ENCODE data around the gene ZBTB4.

ZBTB4 gene

DNA sequence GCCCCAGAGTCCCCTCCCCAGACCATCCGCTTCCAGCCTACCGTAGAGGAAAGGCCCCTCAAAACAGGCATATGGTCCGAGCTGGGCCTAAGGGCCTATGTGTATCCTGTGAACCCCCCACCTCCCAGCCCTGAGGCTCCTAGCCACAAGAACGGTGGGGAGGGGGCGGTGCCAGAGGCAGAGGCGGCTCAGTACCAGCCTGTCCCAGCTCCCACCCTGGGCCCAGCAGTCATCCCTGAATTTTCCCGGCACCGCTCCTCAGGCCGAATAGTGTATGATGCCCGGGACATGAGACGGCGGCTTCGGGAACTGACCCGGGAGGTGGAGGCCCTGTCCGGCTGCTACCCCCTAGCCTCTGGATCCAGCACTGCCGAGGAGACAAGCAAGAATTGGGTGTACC, 58.2 kb downstream of the ZBTB4 start:
- DNase-seq (ENCODE audit: low read depth in 2 of 2): no peak

DNA sequence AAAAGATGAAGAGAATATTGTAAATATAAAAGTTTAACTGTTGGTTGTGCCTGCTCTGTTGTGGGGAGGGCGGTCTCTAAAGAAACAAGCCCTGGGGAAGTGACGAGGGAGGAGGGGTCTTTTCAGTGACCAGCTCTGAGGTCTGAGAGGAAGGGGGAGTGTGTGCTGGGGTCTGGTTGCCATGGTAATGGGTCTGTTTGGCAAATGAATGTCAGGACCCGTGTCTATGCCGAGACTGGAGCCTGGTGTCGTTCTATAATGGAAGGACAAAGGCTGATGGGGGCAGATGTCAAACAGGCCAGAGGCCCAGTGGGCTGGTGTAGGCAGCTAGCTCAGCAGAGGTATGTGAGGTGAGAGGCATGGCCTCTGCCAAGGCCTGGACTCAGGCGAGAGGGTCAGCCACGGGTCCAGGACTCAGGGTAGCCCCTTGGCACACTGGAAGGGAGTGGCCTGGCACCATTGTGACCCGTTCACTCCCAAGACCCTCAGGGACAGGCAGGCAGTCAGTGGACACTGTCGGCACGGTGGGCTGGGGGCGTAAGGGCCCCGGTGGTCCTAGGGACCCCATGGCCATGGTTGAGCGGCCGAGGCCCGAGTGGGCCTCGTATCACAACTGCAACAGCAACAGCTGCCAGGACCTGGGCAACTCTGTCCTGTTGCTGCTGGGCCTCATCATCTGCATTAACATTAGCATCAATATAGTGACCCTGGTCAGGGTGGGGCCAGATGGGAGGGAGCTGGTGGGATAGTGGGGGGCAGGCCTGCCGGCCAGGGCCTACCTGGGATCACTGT, 59.4 kb downstream of the ZBTB4 start, which contains the start of gene SPEM1:
Gene SPEM1 (plus strand): TSS at position 506 of the 792 bp plus-strand sequence. CDS start 61 bp downstream, at position 567.
- no peak for DNase-seq (ENCODE audit: low read depth in 2 of 2)

DNA sequence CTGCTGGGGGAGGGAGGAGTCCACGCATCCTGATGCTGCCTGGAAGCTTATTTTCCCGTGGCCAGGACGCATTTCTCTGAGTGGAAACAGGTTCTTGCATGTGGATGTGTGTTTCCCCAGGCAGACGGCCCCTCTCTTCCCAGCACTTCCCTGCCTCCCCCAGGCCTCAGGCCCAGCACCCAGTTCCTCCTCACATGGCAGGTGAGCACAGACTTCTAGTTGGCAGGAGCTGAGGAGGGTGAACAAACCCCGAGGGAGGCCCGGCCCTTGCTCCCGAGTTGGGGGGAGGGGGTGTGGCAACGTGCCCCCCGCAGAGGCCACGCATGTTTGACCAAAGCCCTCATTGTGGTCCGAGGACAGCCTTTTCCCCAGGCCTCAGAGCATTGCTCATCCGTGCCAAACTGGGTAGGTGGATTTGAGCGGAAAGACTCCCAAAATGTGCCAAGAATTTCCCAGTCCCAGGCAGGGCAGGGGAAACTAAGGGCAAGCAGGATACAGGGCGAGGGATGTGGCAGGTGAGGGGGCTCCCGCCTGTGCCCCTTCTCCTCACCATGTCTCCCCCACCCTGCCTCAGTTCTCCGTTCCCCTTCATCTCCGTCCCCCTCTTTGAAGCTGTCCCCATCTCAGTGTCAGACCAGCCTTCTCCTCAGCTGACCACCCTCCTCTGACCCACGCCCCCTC, 60.8 kb downstream of the ZBTB4 start:
- no peak for DNase-seq (ENCODE audit: low read depth in 2 of 2)

DNA sequence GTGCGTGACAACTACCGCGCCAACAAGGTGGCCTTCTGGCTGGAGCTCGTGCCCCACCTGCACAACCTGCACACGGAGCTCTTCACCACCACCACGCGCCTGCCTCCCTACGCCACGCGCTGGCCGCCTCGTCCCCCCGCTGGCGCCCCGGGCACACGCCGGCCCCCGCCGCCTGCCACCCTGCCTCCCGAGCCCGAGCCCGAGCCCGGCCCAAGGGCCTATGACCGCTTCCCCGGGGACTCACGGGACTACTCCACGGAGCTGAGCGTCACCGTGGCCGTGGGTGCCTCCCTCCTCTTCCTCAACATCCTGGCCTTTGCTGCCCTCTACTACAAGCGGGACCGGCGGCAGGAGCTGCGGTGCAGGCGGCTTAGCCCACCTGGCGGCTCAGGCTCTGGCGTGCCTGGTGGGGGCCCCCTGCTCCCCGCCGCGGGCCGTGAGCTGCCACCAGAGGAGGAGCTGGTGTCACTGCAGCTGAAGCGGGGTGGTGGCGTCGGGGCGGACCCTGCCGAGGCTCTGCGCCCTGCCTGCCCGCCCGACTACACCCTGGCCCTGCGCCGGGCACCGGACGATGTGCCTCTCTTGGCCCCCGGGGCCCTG, 62.3 kb downstream of the ZBTB4 start:
- DNase-seq (ENCODE audit: low read depth in 2 of 2): no peak

DNA sequence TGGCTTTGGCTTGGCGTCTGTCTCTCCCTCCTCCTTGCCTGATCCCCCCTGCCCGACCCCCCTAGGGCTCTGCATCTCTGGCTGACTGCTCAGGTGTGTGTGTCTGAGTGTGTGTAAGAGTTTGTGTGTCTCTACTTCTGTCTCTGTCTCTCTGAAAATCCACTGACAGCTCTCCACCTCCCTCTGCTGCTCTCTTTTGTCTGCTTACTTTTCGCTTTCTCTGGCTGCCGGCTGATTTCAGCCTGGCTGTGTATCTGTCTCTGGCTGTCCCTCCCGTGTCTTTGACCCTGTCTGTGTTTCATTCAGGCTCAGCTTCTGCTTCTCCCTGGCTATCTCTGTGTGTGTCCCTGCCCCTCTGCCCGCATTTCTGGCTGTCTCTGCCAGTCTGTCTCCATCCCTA, 63.1 kb downstream of the ZBTB4 start:
- no peak for DNase-seq (ENCODE audit: low read depth in 2 of 2)

DNA sequence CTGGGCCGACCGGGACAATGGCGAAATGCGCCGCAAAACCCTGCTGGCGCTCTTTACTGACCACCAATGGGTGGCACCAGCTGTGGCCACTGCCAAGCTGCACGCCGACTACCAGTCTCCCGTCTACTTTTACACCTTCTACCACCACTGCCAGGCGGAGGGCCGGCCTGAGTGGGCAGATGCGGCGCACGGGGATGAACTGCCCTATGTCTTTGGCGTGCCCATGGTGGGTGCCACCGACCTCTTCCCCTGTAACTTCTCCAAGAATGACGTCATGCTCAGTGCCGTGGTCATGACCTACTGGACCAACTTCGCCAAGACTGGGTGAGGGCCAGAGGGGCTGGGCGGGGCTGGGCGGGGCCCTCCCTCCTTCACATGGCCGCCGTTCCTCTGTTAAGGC, 63.6 kb downstream of the ZBTB4 start:
- DNase-seq (ENCODE audit: low read depth in 2 of 2): no peak

DNA sequence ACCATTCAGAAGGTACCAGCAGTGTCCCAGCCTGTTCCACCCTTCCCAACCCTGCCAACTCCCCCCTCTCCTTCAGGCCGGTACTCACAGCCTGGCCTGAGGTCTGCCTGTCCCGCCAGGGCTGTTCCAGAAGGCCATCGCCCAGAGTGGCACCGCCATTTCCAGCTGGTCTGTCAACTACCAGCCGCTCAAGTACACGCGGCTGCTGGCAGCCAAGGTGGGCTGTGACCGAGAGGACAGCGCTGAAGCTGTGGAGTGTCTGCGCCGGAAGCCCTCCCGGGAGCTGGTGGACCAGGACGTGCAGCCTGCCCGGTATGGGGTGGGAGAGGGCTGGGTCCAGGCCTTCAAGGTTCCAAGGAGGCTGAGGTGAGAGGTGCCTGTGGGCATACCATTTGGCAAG, 64.6 kb downstream of the ZBTB4 start:
- DNase-seq (ENCODE audit: low read depth in 2 of 2): no peak

DNA sequence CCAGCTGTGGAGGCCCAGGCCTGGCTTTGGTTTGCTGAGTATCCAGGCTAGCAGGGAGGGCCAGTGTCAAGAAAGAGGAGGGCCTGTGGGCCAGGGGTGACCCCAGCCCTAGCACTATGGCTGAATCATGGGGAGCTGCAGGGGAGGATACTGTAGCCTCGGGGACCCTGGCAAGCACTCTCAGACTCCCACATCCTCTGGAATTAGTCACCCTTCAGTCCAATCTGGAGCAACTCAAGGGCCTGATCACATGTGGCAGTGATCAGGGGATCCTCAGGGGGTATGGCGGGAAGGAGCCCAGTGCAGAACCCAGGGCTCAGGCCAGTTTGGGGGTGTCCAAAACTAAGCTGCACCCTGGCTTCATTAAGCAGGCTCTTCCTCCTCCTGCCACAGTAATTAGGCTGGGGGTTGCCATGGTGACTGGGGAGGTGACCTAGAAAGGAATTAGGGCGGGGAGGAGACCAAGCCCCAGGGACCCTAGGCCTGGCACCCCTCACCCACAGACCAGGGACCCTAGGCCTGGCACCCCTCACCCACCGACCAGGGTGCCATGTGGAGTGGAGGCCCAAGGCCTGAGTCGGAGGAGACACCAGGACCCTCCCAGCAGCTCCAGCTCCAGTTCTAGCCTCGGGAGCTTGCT, 66.0 kb downstream of the ZBTB4 start:
- no peak for DNase-seq (ENCODE audit: low read depth in 2 of 2)

DNA sequence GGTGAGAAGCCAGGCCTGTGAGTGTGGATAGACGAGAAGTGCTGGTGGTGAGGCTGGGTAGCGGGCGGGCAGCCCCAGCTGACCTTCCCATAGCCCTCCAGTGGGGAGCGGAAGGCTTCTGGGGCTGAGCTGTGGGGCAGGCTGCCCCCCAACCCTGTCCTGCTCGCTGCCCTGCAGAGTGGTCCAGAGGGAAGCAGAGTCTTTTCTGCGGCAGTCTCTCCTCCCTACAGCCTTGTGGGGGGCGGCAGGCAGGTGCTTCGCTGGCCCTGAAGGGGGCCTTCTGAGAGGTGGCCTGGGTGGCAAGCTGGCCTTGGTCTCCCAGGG, 68.0 kb downstream of the ZBTB4 start:
- no peak for DNase-seq (ENCODE audit: low read depth in 2 of 2)

DNA sequence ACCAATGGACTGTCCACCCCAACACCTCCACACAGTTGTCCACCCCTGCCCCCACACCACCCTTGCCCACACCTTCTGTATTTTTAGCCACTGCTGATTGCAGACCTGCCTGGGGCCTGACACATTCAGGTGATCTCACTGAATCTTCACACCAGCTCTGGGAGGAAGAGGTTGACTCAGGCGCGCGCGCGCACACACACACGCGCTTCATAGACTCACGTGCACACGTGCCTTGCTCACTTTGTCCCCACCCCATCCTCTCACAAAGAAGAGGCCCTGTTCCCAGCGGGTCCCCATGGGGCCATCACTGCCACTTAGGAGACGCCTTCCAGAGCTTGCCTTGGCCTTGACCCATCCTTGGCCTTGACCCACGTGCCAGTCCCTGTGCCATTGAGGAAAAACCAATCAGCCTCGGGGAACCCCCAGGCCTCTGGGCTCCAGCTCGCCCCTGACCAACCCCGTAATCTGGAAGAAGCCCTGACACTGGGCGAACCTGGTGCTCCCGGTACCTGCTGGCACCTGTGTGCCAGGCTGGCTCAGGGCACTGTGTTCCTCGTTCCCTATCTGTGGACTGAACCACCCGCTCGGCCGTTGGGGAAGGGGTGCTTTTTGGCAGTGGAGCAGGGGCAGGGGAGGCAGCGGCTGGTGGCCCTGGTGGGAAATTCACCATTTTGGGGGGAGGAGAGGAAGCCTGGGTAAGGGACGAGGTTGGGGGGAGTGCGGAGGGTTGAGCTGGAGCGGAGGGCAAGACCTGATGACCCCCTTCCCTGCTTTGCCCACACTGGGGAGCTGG, 68.6 kb downstream of the ZBTB4 start:
- DNase-seq (ENCODE audit: low read depth in 2 of 2): no peak

DNA sequence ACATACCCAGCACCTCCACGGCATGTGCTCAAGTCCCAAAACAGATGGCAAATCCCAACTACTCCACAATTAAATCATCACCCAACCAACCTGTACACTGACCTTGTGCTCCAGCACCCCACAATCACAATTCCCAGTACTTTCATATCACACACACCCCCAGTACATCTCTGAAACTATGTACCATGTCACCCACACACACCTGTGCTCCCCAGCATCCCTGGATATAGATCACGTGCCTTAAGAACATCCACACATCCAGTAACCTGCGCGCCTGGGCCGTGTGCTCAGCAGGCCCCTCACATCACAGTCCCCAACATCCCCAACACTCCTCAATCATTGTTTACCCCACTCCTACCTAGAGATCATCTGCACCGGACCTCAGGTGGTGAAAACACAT, 69.7 kb downstream of the ZBTB4 start:
- DNase-seq (ENCODE audit: low read depth in 2 of 2): no peak
